ENCODE results near the gene TARS3.
A peak's percentile ranks its signal among the peaks of the same experiment; 100 is the strongest.
"Not testable (repeated sequence)": the region's sequence is repeated elsewhere in the genome, so short reads cannot be mapped to it uniquely, and the experiment has no call there.

TARS3 gene

GRCh38 chr15:101723874-101724674, at the start of gene TARS3:
Gene TARS3, minus strand, starts transcription at chr15:101724473. Its CDS starts 86 bp downstream, at chr15:101724387.
- DNase-seq: peak; percentile 96

DNA sequence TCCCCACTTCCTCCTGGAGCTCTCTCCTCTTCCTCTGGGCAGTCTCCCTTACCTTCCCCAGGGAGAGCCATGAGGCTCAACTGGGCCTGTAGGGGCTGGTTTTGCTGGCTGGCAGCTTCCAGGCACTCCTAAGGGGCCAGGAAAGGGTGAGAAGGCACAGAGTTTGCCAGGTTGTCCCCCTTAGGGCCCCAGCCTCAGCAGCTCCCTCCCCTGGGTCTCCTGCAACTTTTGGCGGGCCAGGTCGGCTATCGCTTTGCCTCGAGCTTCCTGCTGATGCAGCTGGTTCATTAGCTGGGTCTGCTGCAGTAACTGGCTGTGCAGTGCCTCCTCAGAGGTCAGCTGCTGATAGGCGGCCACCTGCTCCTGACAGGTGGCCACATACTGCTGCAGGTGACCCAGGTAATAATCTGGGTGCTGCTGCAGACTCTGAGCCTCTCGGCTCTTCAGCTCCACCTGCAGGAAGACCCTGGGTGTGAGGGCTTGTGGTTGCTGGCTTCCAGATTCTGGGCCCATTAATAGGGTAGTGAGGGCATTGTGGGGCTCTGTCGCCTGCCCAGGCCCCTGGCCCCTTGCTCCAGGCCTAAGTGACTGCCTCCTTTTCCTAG, 49.3 kb upstream of the TARS3 start:
- DNase-seq: no peak

DNA sequence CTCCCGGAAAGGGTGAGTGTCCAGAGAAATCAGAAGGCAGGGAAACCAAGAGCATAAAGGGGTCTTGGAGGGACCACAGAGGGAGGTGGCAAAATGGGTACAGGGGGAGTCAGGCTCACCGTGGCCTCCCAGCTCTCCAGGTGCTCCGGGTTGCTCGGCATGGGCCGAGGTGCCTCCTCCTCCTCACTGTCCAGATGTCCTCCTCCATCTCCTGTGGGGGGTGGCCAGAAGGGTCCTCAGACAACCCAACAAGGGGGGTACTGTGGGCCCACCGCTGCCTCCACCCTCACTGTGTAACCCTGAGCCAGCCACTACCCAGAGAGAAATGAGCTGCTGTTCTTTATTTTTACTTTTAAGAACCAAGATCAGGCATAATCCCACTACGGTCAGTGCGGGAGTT, 48.6 kb upstream of the TARS3 start:
- no peak for DNase-seq

GRCh38 chr15:101767083-101767640, 42.9 kb upstream of the TARS3 start:
- DNase-seq: not testable (repeated sequence)

DNA sequence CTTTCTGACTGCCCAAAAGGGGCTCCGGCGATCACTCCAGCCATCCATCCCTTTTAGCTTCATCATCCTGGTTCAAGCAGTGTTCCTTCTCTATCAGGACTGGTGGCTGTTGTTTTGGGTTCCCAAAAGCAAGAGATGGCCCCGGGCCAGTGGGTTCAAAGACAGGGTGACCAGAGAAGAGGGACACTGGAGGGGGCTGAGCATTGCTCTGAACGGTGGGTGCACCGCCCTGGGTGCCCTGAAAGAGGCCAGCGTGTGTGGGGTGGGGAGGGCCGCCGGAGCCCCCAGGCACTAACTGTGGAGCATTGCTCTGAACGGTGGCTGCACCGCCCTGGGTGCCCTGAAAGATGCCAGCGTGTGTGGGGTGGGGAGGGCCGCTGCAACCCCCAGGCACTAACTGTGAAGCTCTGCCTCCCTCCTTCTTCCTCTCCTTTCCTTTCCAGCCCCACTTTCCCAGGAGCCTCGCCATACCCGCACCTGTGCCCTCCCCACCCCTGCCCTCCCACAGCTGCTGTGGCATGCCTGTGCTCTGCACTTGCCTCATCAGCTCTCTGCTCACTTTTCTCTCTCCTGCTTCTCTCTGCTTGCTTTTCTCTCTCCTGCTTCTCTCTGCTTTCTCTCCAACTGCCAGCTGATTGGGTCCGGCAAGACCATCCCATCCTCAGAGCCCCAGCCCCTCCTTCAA, 41.6 kb upstream of the TARS3 start:
- no peak for DNase-seq

GRCh38 chr15:101765340-101765671, 41.0 kb upstream of the TARS3 start:
- not testable (repeated sequence) for DNase-seq

DNA sequence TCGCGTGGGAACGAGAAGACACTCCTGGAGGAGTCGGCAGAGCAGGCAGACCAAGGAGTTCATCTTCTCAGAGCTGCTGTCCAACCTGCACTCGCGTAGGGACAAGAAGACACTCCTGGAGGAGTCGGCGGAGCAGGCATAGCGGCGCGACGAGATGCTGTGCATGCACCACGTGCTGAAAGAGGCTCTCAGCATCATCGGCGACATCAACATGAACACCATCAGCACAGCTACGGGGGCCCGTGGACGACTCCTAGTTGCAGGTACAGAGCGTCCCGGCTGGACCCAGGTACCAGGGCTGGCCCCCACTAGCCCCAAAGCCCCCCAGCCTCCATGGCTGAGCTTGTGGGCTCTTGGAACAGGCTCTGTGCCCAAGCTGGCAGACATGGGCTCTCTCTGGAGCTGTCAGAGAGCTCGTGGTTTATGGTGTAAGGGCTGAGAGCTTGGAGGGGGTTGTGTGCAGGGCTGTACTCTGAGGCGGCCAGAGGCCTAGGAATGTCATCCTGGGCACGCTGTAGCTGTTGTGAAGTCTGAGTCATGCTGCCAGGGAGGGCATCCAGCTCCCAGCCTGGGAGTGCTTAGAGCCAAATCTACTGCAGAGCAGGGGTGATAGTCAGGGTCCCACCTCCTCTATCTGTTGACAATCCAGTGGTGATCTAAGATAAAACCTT, 40.5 kb upstream of the TARS3 start:
- DNase-seq: not testable (repeated sequence)

GRCh38 chr15:101746716-101747082, 22.4 kb upstream of the TARS3 start:
- DNase-seq: not testable (repeated sequence)

GRCh38 chr15:101734837-101735236, 10.6 kb upstream of the TARS3 start:
- not testable (repeated sequence) for DNase-seq

DNA sequence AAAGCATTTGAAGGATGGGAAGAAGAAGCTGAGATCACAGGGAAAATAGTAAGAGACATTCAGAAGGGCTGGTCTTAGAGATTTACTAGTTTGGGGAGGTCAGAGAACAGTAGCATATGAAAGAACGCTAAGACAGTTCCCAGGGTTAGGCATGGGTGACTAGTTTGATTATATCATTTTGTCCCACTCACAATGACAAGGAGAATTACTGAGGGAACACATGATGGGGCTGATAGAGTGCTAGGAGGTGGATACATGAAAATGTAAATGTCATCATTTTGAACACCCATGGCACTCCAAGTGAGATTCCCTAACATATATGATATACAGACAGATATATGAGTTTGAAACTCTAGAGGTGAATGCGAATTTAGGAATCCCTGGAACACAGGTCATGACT, 9.3 kb upstream of the TARS3 start:
- no peak for DNase-seq

- DNase-seq: no peak
Measured at GRCh38 chr15:101732772-101733171, 8.5 kb upstream of the TARS3 start.

GRCh38 chr15:101731746-101732145, 7.5 kb upstream of the TARS3 start:
- no peak for DNase-seq

GRCh38 chr15:101727186-101727585, 2.9 kb upstream of the TARS3 start:
- no peak for DNase-seq

GRCh38 chr15:101725073-101725472, 800 bp upstream of the TARS3 start:
- DNase-seq: no peak

DNA sequence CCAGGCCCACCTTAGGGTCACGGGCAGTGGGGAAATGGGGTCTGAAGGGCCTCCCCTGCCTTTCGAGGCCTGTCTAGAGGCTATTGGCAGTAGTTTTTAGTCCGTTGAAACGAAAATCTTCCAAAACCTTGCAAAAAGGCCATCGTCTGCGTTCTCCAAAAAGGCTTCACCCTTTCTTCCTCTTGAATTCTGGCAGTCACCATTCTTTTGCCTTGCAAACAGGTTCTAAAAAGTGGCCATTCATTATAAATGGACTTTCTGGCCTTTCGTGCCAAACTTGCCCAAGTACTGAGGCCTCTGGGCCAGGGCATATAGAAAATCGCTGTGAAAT, 367 bp upstream of the TARS3 start:
- no peak for DNase-seq

- peak in 1 of 2 donors; percentile 39 for DNase-seq
Measured at GRCh38 chr15:101723171-101723873, 951 bp downstream of the TARS3 start.

- no peak for DNase-seq
Measured at GRCh38 chr15:101718896-101719295, 5.4 kb downstream of the TARS3 start.

- DNase-seq: no peak
Measured at GRCh38 chr15:101712078-101712477, 12.2 kb downstream of the TARS3 start.

- DNase-seq: no peak
Measured at GRCh38 chr15:101710806-101711205, 13.5 kb downstream of the TARS3 start.

- DNase-seq: no peak
Measured at GRCh38 chr15:101709466-101709865, 14.8 kb downstream of the TARS3 start.

- no peak for DNase-seq
Measured at GRCh38 chr15:101707983-101708382, 16.3 kb downstream of the TARS3 start.

DNA sequence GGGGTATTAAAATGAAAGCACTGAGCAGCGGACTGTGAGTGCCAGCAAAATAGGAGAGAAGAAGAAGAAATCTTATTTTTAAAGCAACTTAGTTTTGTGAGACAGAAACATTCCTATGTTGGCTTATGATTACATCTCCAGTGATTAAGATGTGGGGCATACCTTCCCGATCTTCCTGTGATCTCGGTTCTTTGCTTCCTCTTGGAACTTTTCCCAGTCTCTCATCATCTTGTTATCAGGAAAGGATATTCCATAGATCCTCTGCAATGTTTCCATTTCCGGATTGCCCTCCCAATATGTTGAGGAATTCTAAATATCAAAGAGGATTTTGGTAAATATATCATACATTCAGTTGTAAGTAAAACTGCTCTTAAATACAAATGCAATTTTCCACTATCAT, 22.2 kb downstream of the TARS3 start:
- DNase-seq: no peak

GRCh38 chr15:101698314-101698713, 26.0 kb downstream of the TARS3 start:
- no peak for DNase-seq

Data from CD4-positive, alpha-beta T cell treated with Interleukin-4 for 1 hour (primary cell).